Prostate gland (tissue), 2 donors: Measurements from ENCODE around the gene ALDH1A2. TPM values are rescaled to one million over a fixed set of nuclear protein-coding genes. Genes with fewer than 3 reads are reported as not detected.

Experiments used
- DNase-seq: peaks from one replicate; pipeline ENCODE4 v3.0.0-alpha.2; 2019; ENCODE audit warnings: low spot score
- H3K27ac ChIP-seq, 2 donors: fragments of 200-600 bp; sonication (generic); 2 replicates each; pipeline ENCODE4 v1.5.1; 2017 to 2019
- H3K27me3 ChIP-seq: fragments of 200-600 bp; sonication (generic); replicated peaks from 2 replicates; pipeline ENCODE4 v1.5.1; 2019; ENCODE audit not compliant: insufficient read depth
- H3K36me3 ChIP-seq, 2 donors: fragments of 200-600 bp; sonication (generic); 1 replicate in 1 of 2; 2 replicates in 1 of 2; pipeline versions ENCODE4 v1.5.1 to v1.8.1; 2017 to 2019
- H3K4me1 ChIP-seq: fragments of 200-600 bp; sonication (generic); replicated peaks from 2 replicates; pipeline ENCODE4 v1.5.1; 2019
- H3K4me3 ChIP-seq, 2 donors: fragments of 200-600 bp; sonication (generic); 2 replicates each; pipeline ENCODE4 v1.5.1; 2017 to 2019
- H3K9me3 ChIP-seq: fragments of 200-600 bp; sonication (generic); 2 replicates; pipeline ENCODE4 v1.5.1; 2017
- CTCF ChIP-seq, 4 experiments: fragments of 200-600 bp in 2 of 4; fragments of 450-650 bp in 2 of 4; sonication (generic) in 2 of 4; IDR thresholded peaks; 1 replicate in 3 of 4; 2 replicates in 1 of 4; pipeline ENCODE4 v1.5.1; 2016 to 2019; ENCODE audit warnings: antibody characterized with exemption in 4 of 4, mild to moderate bottlenecking in 2 of 4, moderate library complexity in 2 of 4
- POLR2A ChIP-seq: fragments of 450-650 bp; IDR thresholded peaks from one replicate; pipeline ENCODE4 v1.6.1; 2016; ENCODE audit warnings: antibody characterized with exemption, mild to moderate bottlenecking
- POLR2AphosphoS5 ChIP-seq: sonication (generic); formaldehyde crosslinking; IDR thresholded peaks from one replicate; pipeline ENCODE4 v1.6.1; 2017; ENCODE audit warnings: antibody characterized with exemption
- WGBS: methylation state at CpG from one replicate; pipeline ENCODE4 v1.1.5; 2018; 5-methylcytosine and 5-hydroxymethylcytosine counted together
- intact Hi-C: fragments of 100-400 bp; cut with DNase I; formaldehyde crosslinking; loops from one replicate; pipeline ENCODE4 v1.14.2; 2022
- total RNA-seq, 2 donors: library from RNA; depleted of rRNA; stranded (reverse); fragments of >200 nt; gene quantifications; one replicate each; pipeline ENCODE4 v1.1.0, GENCODE V29; 2016

The ALDH1A2 gene
- total RNA-seq, 2 donors from 2014 or later: 8.2 to 65.0 TPM

GRCh38 chr15:57957113-57957512, 108.4 kb downstream of the ALDH1A2 start:
- H3K36me3 ChIP-seq: no peaks in the 10 kb centered on the region
- TF ChIP-seq CTCF (IDR thresholded peaks at IDR 0.05): no peak
- no peak for TF ChIP-seq POLR2AphosphoS5
- TF ChIP-seq POLR2A: no peak
- no peaks in the 10 kb centered on the region for H3K27me3 ChIP-seq
- H3K9me3 ChIP-seq: no peaks in the 10 kb centered on the region
- intact Hi-C loops: no loop called here
- H3K27ac ChIP-seq: no peak overlapping the region
- H3K4me1 ChIP-seq: no peaks in the 10 kb centered on the region
- no peak overlapping the region for H3K4me3 ChIP-seq
- WGBS: 92% methylated on average over 5 of the region's 5 CpGs
- no peak for DNase-seq

GRCh38 chr15:57953874-57954273, 111.6 kb downstream of the ALDH1A2 start:
- H3K4me3 ChIP-seq: no peak overlapping the region
- WGBS: 76% methylated on average over 2 of the region's 2 CpGs
- TF ChIP-seq POLR2AphosphoS5 (no peak), CTCF (IDR thresholded peaks at IDR 0.05) (no peak), POLR2A (no peak)
- intact Hi-C loops: no loop called here
- H3K27me3 ChIP-seq: no peaks in the 10 kb centered on the region
- H3K36me3 ChIP-seq: no peaks in the 10 kb centered on the region
- no peak overlapping the region for H3K27ac ChIP-seq
- H3K9me3 ChIP-seq: no peaks in the 10 kb centered on the region
- H3K4me1 ChIP-seq: no peaks in the 10 kb centered on the region
- no peak for DNase-seq

GRCh38 chr15:57951328-57951932, 114.1 kb downstream of the ALDH1A2 start:
- intact Hi-C loops: no loop called here
- TF ChIP-seq CTCF (IDR thresholded peaks at IDR 0.05) (no peak), POLR2A (no peak), POLR2AphosphoS5 (no peak)
- Histone ChIP-seq H3K4me3 (no peak overlapping the region), H3K27me3 (no peaks in the 10 kb centered on the region), H3K36me3 (no peaks in the 10 kb centered on the region), H3K27ac (no peak overlapping the region), H3K4me1 (no peaks in the 10 kb centered on the region), H3K9me3 (no peaks in the 10 kb centered on the region)
- no peak for DNase-seq
- 82% methylated on average over 7 of the region's 7 CpGs for WGBS

- intact Hi-C loops: no loop called here
- Histone ChIP-seq H3K27me3 (no peaks in the 10 kb centered on the region), H3K4me1 (no peaks in the 10 kb centered on the region), H3K36me3 (no peaks in the 10 kb centered on the region), H3K9me3 (no peaks in the 10 kb centered on the region), H3K4me3 (no peak overlapping the region), H3K27ac (no peak overlapping the region)
- no peak for TF ChIP-seq POLR2A
- TF ChIP-seq CTCF (IDR thresholded peaks at IDR 0.05): no peak
- no peak for TF ChIP-seq POLR2AphosphoS5
- no peak for DNase-seq
- WGBS: 81% methylated on average over 8 of the region's 8 CpGs
Measured at GRCh38 chr15:57950381-57950946, 115.0 kb downstream of the ALDH1A2 start.

- TF ChIP-seq CTCF (IDR thresholded peaks at IDR 0.05) (no peak), POLR2A (no peak), POLR2AphosphoS5 (no peak)
- Histone ChIP-seq H3K9me3 (no peaks in the 10 kb centered on the region), H3K36me3 (no peaks in the 10 kb centered on the region), H3K4me3 (no peak overlapping the region), H3K4me1 (no peaks in the 10 kb centered on the region), H3K27ac (no peak overlapping the region), H3K27me3 (no peaks in the 10 kb centered on the region)
- WGBS: 81% methylated on average over 3 of the region's 3 CpGs
- DNase-seq: no peak
- intact Hi-C loops: no loop called here
Measured at GRCh38 chr15:57949374-57949943, 116.1 kb downstream of the ALDH1A2 start.
